Neural cell (in vitro differentiated cells): ENCODE data around the gene RETN.

ENCODE experiments used
- CTCF ChIP-seq: fragments of 450-650 bp; IDR thresholded peaks from 2 replicates; pipeline ENCODE4 v1.5.1; 2014; ENCODE audit warnings: antibody characterized with exemption, mild to moderate bottlenecking, moderate library complexity; ENCODE audit not compliant: poor library complexity, severe bottlenecking
- EZH2 ChIP-seq: fragments of 200-600, 300-800 bp; shearing (Covaris generic), sonication (generic); IDR thresholded peaks from 2 replicates; pipeline ENCODE4 v1.6.1; 2014; ENCODE audit warnings: antibody characterized with exemption, low read length, borderline replicate concordance, mild to moderate bottlenecking; ENCODE audit not compliant: insufficient read depth, poor library complexity, severe bottlenecking
- MXI1 ChIP-seq: fragments of 450-650 bp; conservative IDR thresholded peaks from 2 replicates; pipeline ENCODE4 v1.6.1; 2014; ENCODE audit warnings: antibody characterized with exemption, mild to moderate bottlenecking; ENCODE audit not compliant: poor library complexity, severe bottlenecking
- POLR2AphosphoS5 ChIP-seq: IDR thresholded peaks from 2 replicates; pipeline ENCODE4 v1.6.1; 2012
- RAD21 ChIP-seq: fragments of 450-650 bp; conservative IDR thresholded peaks from 2 replicates; pipeline ENCODE4 v1.6.1; 2014; ENCODE audit warnings: antibody characterized with exemption, mild to moderate bottlenecking, moderate library complexity
- REST ChIP-seq: IDR thresholded peaks from 2 replicates; pipeline ENCODE4 v1.6.1; 2012; ENCODE audit warnings: borderline replicate concordance
- TAF1 ChIP-seq: IDR thresholded peaks from 2 replicates; pipeline ENCODE4 v1.6.1; 2012; ENCODE audit warnings: low read depth

GRCh38 chr19:7654401-7654800, 14.4 kb upstream of the RETN start:
- TF ChIP-seq CTCF: no peak
- no peak for TF ChIP-seq MXI1
- no peak for TF ChIP-seq REST
- TF ChIP-seq POLR2AphosphoS5: no peak
- TF ChIP-seq RAD21: no peak
- TF ChIP-seq TAF1: no peak
- no peak for TF ChIP-seq EZH2
